COLO668 (cell line): ENCODE data around the gene LNP1.

ENCODE experiments used
- DNase-seq: peaks from one replicate; lab custom pipeline; 2025; ENCODE audit not compliant: unreplicated experiment; lab: John Stamatoyannopoulos, UW

Gene LNP1

GRCh38 chr3:100399341-100400071, 1.8 kb upstream of the LNP1 start:
- DNase-seq, result no peak

- peak; percentile 27 for DNase-seq
Measured at GRCh38 chr3:100400419-100400779, 940 bp upstream of the LNP1 start.

GRCh38 chr3:100401674-100402041, 319 bp downstream of the LNP1 start:
- DNase-seq, result peak; percentile 37

DNA sequence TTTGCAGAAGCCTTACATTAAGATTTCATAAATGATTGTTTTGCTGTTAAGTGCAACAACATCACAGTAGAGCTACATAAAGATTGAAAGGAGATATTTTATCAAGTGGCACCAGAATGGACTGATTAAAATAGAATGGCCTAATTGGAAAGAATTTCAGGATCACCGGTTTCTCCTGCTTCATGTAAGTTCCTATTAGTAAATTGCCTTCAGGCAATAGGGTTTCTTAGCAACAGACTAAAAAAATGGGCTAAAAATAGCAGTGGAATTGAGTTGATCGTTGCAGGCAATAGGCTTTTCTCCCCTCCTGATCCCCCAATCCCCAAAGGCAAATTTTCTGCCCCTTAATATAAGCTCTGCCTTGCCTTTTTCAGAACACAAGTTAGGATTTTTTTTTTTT, 917 bp downstream of the LNP1 start:
- DNase-seq, result no peak

GRCh38 chr3:100402891-100403290, 1.6 kb downstream of the LNP1 start:
- DNase-seq, result no peak

DNA sequence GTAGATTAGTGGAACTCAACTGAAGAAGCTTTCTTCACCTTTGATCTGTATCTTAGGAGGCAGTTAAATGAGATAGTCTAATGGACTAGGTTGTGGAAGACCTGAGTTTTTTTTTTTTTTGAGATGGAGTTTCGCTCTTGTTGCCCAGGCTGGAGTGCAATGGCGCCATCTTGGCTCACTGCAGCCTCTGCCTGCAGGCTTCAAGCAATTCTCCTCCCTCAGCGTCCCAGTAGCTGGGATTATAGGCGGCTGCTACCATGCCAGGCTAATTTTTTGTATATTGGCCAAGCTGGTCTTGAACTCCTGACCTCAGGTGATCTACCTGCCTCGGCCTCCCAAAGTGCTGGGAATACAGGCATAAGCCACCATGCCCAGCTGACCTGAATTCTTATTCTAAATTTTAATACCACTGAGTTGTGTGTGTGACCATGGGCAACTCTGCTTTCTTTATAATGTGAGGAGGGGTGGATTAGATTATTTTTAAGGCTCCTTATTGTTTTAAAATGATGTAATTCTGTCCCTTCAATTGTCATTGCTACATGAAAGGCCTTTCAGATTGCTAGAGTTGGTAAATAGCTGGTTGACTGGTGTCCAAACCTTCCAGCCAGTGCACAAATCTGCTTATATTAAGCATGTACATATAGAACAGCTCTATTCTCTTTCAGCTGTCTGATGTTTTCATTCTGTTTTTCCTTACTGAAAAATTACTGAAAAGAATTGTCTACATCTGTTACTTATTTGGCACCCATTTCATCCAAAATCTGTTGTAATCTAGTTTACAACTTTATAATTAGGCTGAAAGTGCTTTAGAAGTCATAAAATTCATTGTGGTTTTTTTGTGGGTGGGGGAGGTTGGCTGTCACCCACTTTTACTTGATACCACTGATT, 2.3 kb downstream of the LNP1 start:
- DNase-seq, result peak; percentile 10

GRCh38 chr3:100404250-100404548, 2.9 kb downstream of the LNP1 start:
- DNase-seq, result no peak

GRCh38 chr3:100407164-100407563, 5.8 kb downstream of the LNP1 start:
- no peak for DNase-seq

DNA sequence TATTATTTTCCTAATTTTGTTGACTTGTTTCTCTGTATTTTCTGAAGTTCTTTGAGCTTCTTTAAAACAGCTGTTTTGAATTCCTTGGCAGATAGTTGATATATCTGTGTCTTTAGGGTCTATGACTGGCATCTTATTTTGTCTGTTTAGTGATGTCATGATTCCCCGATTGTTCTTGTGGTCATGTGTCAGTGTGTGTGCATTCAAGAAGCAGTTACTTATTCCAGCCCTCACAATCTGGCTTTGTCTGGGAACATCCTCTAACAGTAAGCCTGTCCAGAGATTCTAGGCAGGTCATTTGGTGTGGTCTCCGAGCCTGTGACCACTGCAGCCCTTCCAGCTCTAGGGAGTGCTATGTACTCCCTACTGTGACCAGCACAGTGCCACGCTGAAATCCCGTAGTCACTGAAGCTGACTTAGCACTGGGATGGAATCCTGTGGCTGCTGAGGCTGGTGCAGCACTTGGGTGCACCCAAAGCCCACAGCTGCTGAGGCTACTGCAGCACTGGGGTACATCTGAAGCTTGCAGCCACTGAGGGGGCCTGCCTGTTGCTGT, 6.7 kb downstream of the LNP1 start:
- no peak for DNase-seq

GRCh38 chr3:100411091-100411982, 10.0 kb downstream of the LNP1 start:
- no peak for DNase-seq

- DNase-seq, result no peak
Measured at GRCh38 chr3:100412912-100413590, 11.7 kb downstream of the LNP1 start.

DNA sequence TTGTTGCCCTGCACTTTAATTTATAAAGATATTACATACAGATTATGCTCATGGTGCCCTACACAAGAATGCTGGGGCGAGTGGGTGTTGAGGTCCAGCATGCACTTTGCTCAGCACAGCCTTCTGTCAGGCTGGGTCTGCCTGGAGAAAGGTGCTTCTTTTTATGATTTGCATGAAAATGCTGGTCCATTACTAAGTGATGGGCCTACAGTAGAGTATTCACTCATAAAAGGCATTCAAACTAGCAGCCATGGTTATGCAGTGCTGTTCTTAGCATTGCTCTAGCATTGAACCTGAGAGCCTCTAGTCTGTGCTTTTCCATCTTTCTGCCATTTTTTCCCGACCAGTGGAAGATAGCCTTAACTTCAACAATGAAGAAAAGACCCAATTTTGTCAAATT, 12.3 kb downstream of the LNP1 start:
- no peak for DNase-seq

- DNase-seq, result no peak
Measured at GRCh38 chr3:100416176-100416575, 14.8 kb downstream of the LNP1 start.

DNA sequence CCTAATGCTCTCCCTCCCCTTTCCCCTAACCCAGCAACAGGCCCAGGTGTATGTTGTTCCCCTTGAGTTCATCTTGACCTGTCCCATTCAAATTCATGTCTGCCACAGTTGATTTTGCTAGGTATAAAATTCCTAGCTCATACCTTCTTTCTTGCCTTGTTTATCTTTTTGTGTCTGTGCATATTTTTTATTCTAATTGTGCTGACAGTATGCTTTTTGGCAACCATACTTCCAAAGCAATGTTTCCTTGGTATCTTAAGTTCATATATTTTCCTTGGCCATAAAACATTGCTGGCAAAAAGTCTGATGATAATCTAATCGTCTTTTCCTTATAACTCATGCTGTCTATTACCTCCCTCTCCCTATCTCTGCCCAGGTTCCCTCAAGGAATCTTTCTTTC, 15.5 kb downstream of the LNP1 start:
- no peak for DNase-seq

DNA sequence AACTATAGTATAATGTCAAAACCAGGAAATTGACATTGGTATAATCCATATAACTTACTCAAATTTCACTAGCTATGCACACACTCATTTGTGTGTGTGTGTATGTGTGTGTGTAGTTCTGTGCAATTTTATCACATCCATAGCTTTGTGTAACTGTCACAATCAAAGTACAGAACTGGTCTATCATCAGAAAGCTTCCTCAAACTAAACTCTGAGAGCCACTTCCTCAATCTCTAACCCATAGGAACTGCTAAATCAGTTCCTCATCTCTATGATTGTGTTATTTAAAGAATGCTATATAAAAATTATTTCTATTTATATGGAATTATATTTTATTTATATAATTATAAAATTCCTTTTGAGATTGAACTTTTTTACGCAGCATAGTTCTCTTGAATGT, 18.1 kb downstream of the LNP1 start:
- DNase-seq, result no peak

- DNase-seq, result no peak
Measured at GRCh38 chr3:100420885-100421284, 19.5 kb downstream of the LNP1 start.

DNA sequence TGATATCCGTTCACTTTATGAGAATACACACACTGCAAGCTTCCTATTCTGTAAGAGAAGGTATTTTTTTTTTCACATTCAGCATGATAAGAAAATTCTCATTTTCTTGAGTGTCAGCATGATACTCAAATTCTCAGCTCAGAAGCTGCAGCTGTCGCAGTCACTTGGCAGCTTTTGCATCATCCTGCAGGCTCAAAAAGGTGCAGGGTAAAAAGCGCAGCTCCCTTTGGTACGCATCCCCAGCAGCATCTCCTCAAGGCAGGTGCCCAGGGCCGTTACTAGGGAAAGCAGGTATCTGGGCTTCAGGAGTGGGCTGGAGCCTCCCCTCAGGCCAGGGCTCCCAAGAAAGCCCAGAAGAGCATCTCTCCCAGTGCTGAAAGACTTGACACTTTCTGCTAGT, 22.3 kb downstream of the LNP1 start:
- DNase-seq, result no peak

DNA sequence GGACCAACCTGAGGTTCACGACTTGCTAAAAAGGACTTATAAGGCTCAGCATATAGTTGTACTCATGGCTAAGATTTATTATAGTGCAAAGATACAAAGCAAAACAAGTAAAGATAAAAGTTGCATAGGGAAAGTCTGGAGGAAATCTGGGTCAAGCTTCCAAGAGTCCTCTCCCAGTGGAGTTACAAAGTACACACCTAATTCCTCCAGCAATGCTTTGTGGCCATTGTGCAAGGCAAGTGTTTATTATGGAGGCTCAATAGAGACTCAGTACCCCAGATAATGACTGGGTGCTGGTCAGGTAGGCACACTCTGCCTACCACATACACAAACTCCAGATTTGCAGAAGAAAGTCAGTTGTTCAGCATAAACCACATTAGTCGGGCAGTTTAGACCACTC, 22.9 kb downstream of the LNP1 start:
- no peak for DNase-seq

DNA sequence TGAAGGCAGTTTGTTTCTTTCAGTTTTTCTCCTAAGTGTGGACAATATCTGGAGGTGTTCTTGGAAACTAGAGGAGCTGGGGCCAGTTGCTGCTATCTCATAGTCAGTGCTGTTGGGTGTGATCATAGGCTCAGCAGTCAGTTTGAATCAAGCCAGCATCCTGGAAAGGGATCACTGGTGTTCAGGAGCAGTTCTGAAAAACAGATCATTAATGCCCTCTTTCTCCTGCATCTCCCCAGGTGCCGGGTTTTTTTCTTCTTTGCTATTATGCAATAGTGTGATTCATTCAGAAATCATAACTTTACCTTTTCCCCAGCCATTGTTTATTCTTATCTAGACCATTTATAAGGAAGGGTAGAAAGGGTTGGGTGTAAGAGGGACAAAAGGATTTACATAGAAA, 24.0 kb downstream of the LNP1 start:
- no peak for DNase-seq

DNA sequence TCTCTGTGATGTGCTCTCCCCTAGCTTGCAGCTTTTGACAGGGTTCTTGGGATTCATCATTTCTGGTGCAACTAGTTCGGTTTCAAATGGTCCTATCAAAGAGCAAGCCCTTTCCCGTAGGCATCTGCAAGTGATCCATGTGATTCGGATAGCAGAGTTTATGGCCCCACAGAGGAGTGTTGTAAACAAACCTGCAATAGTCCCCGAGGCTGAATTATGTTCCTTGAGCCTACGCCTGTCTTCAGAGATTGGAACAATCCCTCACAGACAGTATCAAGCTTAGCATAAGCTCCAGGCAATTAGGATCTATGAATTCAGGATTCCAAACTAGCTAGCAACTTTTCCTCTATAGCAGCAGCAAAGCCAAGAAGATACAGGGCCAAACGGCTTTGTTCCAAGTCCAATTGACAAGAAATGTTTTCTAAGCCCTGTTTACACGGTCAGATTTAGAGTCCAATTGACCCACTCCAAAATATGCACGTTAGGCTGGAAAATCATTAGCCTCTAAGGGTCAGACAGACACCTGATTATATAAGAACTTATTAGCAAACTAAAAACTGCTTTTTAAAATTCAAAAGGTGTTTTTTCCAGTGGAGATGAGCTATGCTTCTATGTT, 24.8 kb downstream of the LNP1 start:
- no peak for DNase-seq
